NB4 (cell line): Measurements from ENCODE around the gene MYO1D.

Experiments
- DNase-seq: peaks from one replicate; pipeline ENCODE4 v3.0.0; 2010; ENCODE audit warnings: low read depth
- H3K4me3 ChIP-seq: one replicate; pipeline ENCODE4 v1.5.1; 2011; ENCODE audit warnings: mild to moderate bottlenecking, low read depth, low read length, moderate library complexity
- MYC ChIP-seq: IDR thresholded peaks from 2 replicates; pipeline ENCODE4 v1.6.1; 2011; ENCODE audit warnings: low read depth, low read length
- POLR2A ChIP-seq: IDR thresholded peaks from 2 replicates; pipeline ENCODE4 v1.6.1; 2011; ENCODE audit warnings: mild to moderate bottlenecking; ENCODE audit not compliant: insufficient read length; ENCODE audit errors: extremely low read depth
- TF ChIP-seq, protein P1 (sequence below): IDR thresholded peaks from one replicate; pipeline ENCODE4 v1.5.1; 2012; ENCODE audit warnings: low read depth, low read length
- TF ChIP-seq, protein P2 (sequence below): IDR thresholded peaks from 2 replicates; pipeline ENCODE4 v1.6.1; 2011; ENCODE audit warnings: low read depth, low read length

Gene MYO1D

DNA sequence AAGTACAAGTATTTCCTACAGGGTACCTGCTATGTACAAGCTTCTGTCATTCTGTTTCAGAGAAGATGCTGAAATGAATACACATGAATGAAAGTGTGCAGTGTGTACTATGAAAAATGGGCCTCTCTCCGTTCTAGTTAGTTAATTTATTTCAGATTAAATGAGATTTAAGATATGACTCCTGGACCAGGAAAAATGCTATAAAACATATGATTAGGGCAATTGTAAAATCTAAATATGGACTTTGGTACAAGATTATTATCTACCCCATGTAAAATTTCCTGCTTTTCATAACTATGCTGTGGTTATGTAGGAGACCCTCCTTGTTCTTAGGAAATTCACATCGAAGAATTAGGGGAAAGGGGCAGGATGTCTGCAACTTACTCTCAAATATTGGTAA is 28.9 kb downstream of the MYO1D start:
- TF ChIP-seq POLR2A (no peak), MYC (no peak)
- TF ChIP-seq, protein P1, sequence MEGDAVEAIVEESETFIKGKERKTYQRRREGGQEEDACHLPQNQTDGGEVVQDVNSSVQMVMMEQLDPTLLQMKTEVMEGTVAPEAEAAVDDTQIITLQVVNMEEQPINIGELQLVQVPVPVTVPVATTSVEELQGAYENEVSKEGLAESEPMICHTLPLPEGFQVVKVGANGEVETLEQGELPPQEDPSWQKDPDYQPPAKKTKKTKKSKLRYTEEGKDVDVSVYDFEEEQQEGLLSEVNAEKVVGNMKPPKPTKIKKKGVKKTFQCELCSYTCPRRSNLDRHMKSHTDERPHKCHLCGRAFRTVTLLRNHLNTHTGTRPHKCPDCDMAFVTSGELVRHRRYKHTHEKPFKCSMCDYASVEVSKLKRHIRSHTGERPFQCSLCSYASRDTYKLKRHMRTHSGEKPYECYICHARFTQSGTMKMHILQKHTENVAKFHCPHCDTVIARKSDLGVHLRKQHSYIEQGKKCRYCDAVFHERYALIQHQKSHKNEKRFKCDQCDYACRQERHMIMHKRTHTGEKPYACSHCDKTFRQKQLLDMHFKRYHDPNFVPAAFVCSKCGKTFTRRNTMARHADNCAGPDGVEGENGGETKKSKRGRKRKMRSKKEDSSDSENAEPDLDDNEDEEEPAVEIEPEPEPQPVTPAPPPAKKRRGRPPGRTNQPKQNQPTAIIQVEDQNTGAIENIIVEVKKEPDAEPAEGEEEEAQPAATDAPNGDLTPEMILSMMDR, result no peak
- TF ChIP-seq, protein P2, sequence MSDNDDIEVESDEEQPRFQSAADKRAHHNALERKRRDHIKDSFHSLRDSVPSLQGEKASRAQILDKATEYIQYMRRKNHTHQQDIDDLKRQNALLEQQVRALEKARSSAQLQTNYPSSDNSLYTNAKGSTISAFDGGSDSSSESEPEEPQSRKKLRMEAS, result no peak
- no peak for DNase-seq

DNA sequence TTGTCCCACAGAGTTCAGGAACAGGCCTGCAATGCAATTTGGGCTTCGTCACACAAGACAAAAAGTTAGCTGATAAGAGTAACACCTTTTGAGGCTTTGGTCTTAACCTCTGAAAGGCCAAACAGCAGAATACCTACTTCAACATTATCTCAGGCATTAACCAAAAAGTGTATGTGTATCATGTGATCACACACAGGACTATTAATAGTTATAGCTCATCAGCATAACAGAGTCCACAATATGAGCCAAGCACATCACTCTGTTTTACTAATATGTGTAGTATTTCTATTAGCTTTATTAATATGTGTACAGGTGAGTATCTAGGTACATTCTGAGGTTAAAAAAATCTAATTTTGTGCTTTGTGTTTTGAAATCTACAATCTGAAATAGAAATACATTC is 30.8 kb downstream of the MYO1D start:
- H3K4me3 ChIP-seq, result no peak overlapping the region
- TF ChIP-seq, protein P2, result no peak
- no peak for TF ChIP-seq POLR2A
- no peak for TF ChIP-seq MYC
- TF ChIP-seq, protein P1, result no peak
- no peak for DNase-seq

More for the DNA sequence above, 28.9 kb downstream of the MYO1D start:
- H3K4me3 ChIP-seq, result no peak overlapping the region

DNA sequence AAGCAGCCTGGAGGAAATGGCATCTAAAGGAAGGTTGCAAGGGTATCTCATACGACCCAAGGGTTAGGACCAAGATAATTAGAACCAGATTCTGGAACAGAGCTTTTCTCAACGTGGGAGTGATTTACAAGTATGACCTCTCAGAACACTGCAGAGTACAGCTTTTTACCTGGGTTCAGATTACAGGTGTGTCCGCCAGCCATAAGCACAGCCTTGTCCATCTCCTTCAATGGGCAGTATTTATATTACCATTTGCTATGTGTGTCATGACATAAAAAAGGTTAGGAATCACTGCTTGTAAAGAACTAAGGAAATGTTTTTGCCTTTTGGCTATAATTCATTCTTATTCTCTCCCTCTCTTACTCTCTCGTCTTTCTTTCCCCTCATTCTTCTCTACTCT is 36.7 kb downstream of the MYO1D start:
- no peak for TF ChIP-seq POLR2A
- TF ChIP-seq, protein P1, result no peak
- TF ChIP-seq MYC, result no peak
- TF ChIP-seq, protein P2, result no peak
- no peak for DNase-seq
- H3K4me3 ChIP-seq, result no peak overlapping the region

DNA sequence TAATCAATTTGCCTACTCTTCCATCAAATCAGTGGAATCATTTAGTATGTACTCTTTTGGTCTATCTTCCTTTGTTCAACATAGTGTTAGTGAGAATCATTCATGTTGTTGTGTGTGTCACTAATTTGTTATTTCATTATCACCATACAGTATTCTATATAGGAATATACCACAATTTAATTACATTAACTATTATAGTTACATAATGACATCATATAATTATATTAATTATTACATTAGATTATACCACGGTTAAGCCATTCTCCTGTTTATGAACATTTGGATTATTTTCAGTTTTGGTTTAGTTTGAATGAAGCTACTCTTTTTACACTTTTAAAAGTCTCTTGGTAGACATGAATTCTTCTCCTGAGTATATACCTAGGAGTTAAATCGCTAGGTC is 40.4 kb downstream of the MYO1D start:
- no peak for DNase-seq
- TF ChIP-seq, protein P1, result no peak
- TF ChIP-seq POLR2A (no peak), MYC (no peak)
- TF ChIP-seq, protein P2, result no peak
- H3K4me3 ChIP-seq, result no peak overlapping the region

DNA sequence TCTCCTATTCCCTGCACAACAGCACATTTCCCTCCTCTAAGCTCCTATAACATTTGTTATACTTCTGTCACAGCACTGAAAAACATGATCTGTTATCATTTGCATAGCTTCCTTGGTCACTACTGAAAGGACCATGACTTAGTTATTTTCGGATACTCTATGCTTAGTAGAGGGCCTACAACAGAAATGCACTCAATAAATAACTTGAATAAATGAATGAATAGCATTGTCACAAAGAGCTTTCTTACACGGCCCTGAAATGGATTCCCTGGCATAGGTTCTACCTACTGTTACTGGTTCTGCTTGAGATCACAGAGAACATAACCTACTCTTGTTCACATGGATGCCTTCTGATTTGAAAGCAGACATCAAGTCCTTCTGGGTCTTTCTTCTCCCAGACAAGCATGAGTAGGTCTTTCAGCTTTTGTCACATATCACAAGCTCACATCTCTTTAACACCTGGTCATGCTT is 41.6 kb downstream of the MYO1D start:
- H3K4me3 ChIP-seq, result no peak overlapping the region
- no peak for DNase-seq
- TF ChIP-seq POLR2A (no peak), MYC (no peak)
- TF ChIP-seq, protein P1, result no peak
- TF ChIP-seq, protein P2, result no peak

DNA sequence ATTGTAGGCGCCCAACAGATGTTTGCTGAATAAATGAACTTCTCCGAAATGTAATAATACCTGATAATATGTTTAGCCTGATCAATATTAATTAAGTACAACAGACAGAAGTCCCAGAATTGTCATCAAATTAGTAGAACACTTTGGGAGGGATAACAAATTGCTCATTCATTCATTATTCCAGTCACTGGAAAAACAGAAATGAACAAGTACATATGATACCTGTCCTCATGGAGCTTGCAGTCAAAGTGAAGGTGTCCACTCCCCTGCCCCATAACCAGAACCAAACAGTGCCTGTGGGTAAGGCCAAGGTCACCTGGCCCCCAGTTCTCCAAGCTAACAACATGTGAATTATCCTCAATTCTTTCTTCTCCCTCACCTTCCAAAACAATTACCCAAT is 42.8 kb downstream of the MYO1D start:
- DNase-seq, result no peak
- TF ChIP-seq POLR2A (no peak), MYC (no peak)
- TF ChIP-seq, protein P2, result no peak
- TF ChIP-seq, protein P1, result no peak
- H3K4me3 ChIP-seq, result no peak overlapping the region
